Measurements from ENCODE around the gene ACO2. TPM values are rescaled to one million over a fixed set of nuclear protein-coding genes. Genes with fewer than 3 reads are reported as not detected.

ACO2 gene
- total and polyA plus RNA-seq, 2 of the 8 experiments (the other 6 are each of a cell fraction or from before 2014, with no cell fraction given) = 52.8 to 75.4 TPM

- H4K20me1 ChIP-seq (replicated peaks in 1 of 2; ENCODE audit: control insufficient read depth in 1 of 2, insufficient read depth in 2 of 2, low read length in 2 of 2) = peaks cover 11 to 41% of the 10 kb centered on the region in 2 experiments
- H2AFZ ChIP-seq (ENCODE audit: low read length) = no peak overlapping the region
- H2BK5ac ChIP-seq (ENCODE audit: low read depth, low read length) = no peak overlapping the region
- no peak overlapping the region for H3K14ac ChIP-seq (ENCODE audit: insufficient read length)
- no peak overlapping the region for H3K18ac ChIP-seq (ENCODE audit: extremely low read depth, low read length)
- H4K5ac ChIP-seq (ENCODE audit: insufficient read length, low read depth, low read length) = no peak overlapping the region
- peaks cover 0 to 7% (median 3%) of the 10 kb centered on the region in 4 experiments; a peak in 4 of 7 replicates for H3K4me1 ChIP-seq (replicated peaks in 1 of 4; ENCODE audit: control insufficient read depth in 3 of 4, insufficient read depth in 4 of 4, low read length in 3 of 4)
- no peak overlapping the region for H4K91ac ChIP-seq (replicated peaks; ENCODE audit: insufficient read length, low read length)
- H3K4ac ChIP-seq (replicated peaks; ENCODE audit: insufficient read length, low read depth, low read length) = no peak overlapping the region
- no peak overlapping the region for H3K4me2 ChIP-seq (ENCODE audit: insufficient read depth in 1 of 2, low read depth in 2 of 2, low read length in 2 of 2)
- WGBS, 2 experiments (ENCODE audit: extremely low coverage in 1 of 2, insufficient coverage in 1 of 2, insufficient read length in 1 of 2, insufficient replicate concordance in 2 of 2, low coverage in 1 of 2, low lambda C conversion rate in 2 of 2, missing lambda C conversion rate in 1 of 2) = 96% methylated on average over 15 of the region's 16 CpGs; no CpG with 5 or more reads in 1 of the 2 experiments
- no peaks in the 10 kb centered on the region for H3K23me2 ChIP-seq (ENCODE audit: low read depth, low read length)
- H4K8ac ChIP-seq (ENCODE audit: extremely low read depth, insufficient read depth, low read length) = no peak overlapping the region
- H3K36me3 ChIP-seq (ENCODE audit: control insufficient read depth in 2 of 4, insufficient read depth in 4 of 4, low read length in 3 of 4) = peaks cover 25 to 53% (median 38%) of the 10 kb centered on the region in 4 experiments
- FAIRE-seq = no peak
- TF ChIP-seq SP1 (IDR thresholded peaks at IDR 0.05; ENCODE audit: low read depth, low read length) (no peak), POLR2AphosphoS5 (IDR thresholded peaks at IDR 0.05; ENCODE audit: low read depth, low read length) (peak; percentile 29), JUND (IDR thresholded peaks at IDR 0.05; ENCODE audit: low read length) (no peak)
- H2BK20ac ChIP-seq (ENCODE audit: low read length) = no peak overlapping the region
- no peak overlapping the region for H3K56ac ChIP-seq (replicated peaks; ENCODE audit: insufficient read length, low read depth, low read length)
- H2AK5ac ChIP-seq (ENCODE audit: low read depth, low read length) = no peak overlapping the region
- no peak overlapping the region for H3K4me3 ChIP-seq (ENCODE audit: extremely low read depth in 1 of 4, insufficient read depth in 2 of 4, low read depth in 3 of 4, low read length in 4 of 4)
- CTCF ChIA-PET (ENCODE audit: partially characterized antibody) = interaction anchor here (1.2 to 4.8 kb wide), 14 partner anchors 11 to 130 kb away, joined by 3 to 52 read pairs (median 10); no protein-coding TSS in a partner anchor
- POLR2A ChIA-PET (ENCODE audit: partially characterized antibody) = interaction anchor here (0.5 to 2.7 kb wide), 11 partner anchors 7 to 161 kb away, joined by 3 to 12 read pairs (median 4); partner anchors contain the start of genes PMM1 and TEF
- 0 out of 2 replicates have a peak, but pooled peaks cover 2% of the 10 kb centered on the region for H3K79me1 ChIP-seq (ENCODE audit: low read depth, low read length)
- no peak overlapping the region for H3K23ac ChIP-seq (ENCODE audit: insufficient read length)
- no peak overlapping the region for H2BK15ac ChIP-seq (ENCODE audit: low read length)
- no peak overlapping the region for H2BK120ac ChIP-seq (replicated peaks; ENCODE audit: low read depth, low read length)
- H3K79me2 ChIP-seq (ENCODE audit: control insufficient read depth in 1 of 2, insufficient read depth in 2 of 2, low read length in 2 of 2) = no peaks in the 10 kb centered on the region; a peak in 1 of 4 replicates
- no peaks in the 10 kb centered on the region for H3K9me3 ChIP-seq (ENCODE audit: insufficient read depth in 2 of 2, low read depth in 1 of 2, low read length in 1 of 2)
- H3K27me3 ChIP-seq (replicated peaks in 1 of 4; ENCODE audit: control insufficient read depth in 3 of 4, extremely low read depth in 1 of 4, insufficient read depth in 3 of 4, low read length in 3 of 4) = no peaks in the 10 kb centered on the region
- no peak overlapping the region for H2BK12ac ChIP-seq (ENCODE audit: low read depth, low read length)
- DNase-seq (ENCODE audit: low read depth in 1 of 2, low spot score in 2 of 2) = no peak
- H3K27ac ChIP-seq (ENCODE audit: low read depth, low read length) = no peak overlapping the region
- H3K9ac ChIP-seq (replicated peaks in 1 of 4; ENCODE audit: extremely low read depth in 1 of 4, low read depth in 3 of 4, low read length in 3 of 4) = no peak overlapping the region
These were observed 59.3 kb downstream of the ACO2 start for GRCh38 chr22:41528132-41528766.

All from H1 (cell line).